Mammary epithelial cell (primary cell): ENCODE results near the gene PLEKHG2.

Experiments
- CTCF ChIP-seq, 2 donors: IDR thresholded peaks in 1 of 2; conservative IDR thresholded peaks in 1 of 2; 2 replicates each; pipeline ENCODE4 v1.5.1; 2011 to 2012; ENCODE audit warnings: inconsistent platforms in 2 of 2, low read length in 2 of 2, mild to moderate bottlenecking in 2 of 2, control low read depth in 1 of 2, low read depth in 1 of 2; ENCODE audit not compliant: insufficient read depth in 1 of 2; ENCODE audit errors: extremely low read depth in 1 of 2
- EZH2 ChIP-seq: IDR thresholded peaks from 2 replicates; pipeline ENCODE4 v1.6.1; 2012; ENCODE audit warnings: low read length, inconsistent platforms, borderline replicate concordance

- TF ChIP-seq EZH2 (no peak), CTCF (conservative IDR thresholded peaks at IDR 0.05 in 1 of 2, IDR thresholded peaks at IDR 0.05 in 1 of 2; ENCODE audit: extremely low read depth in 1 of 2, insufficient read depth in 1 of 2, low read depth in 1 of 2, low read length in 2 of 2) (no peak)
These were observed 6.5 kb downstream of the PLEKHG2 start for GRCh38 chr19:39419003-39419402.
